HEK293 (cell line): Measurements from ENCODE around the gene SETD1A.

Source experiments
- CTCF ChIA-PET: fragments of 350-600 bp; formaldehyde crosslinking; extraction: SDS; loops from one replicate; lab custom pipeline; 2021; ENCODE audit warnings: antibody characterized with exemption; lab: Yijun Ruan, JAX
- POLR2A ChIA-PET: fragments of 300-600 bp; formaldehyde crosslinking; extraction: SDS; loops from one replicate; lab custom pipeline; 2020; ENCODE audit warnings: antibody characterized with exemption, inconsistent platforms; lab: Yijun Ruan, JAX
- H3K27ac ChIP-seq: fragments of 200-500 bp; sonication (Bioruptor generic); 2 replicates; pipeline ENCODE4 v1.5.1; 2014; ENCODE audit warnings: low read depth, low read length, control low read depth, inconsistent platforms; ENCODE audit errors: extremely low read depth
- H3K36me3 ChIP-seq, 2 experiments: fragments of 200-500 bp in 1 of 2; sonication (Bioruptor generic) in 1 of 2; 1 replicate in 1 of 2; 2 replicates in 1 of 2; pipeline ENCODE4 v1.5.1; 2014 to 2017; ENCODE audit warnings: inconsistent platforms in 2 of 2, low read length in 2 of 2; ENCODE audit not compliant: control insufficient read depth in 2 of 2, insufficient read depth in 1 of 2
- H3K4me1 ChIP-seq: fragments of 200-500 bp; sonication (Bioruptor generic); 2 replicates; pipeline ENCODE4 v1.5.1; 2014; ENCODE audit warnings: mild to moderate bottlenecking, low read length, inconsistent platforms; ENCODE audit not compliant: control insufficient read depth, insufficient read depth
- H3K4me3 ChIP-seq: 2 replicates; pipeline ENCODE4 v1.5.1; 2011; ENCODE audit warnings: low read depth, mild to moderate bottlenecking, control low read depth, low read length, moderate library complexity
- H3K9me3 ChIP-seq: fragments of 200-500 bp; sonication (Bioruptor generic); 2 replicates; pipeline ENCODE4 v1.5.1; 2014; ENCODE audit warnings: low read depth, low read length, inconsistent platforms; ENCODE audit not compliant: control insufficient read depth, insufficient read depth
- BCL11B ChIP-seq: fragments of 450-650 bp; formaldehyde crosslinking; IDR thresholded peaks from 2 replicates; pipeline ENCODE4 v1.5.1; 2016; ENCODE audit warnings: low read depth, missing biosample characterization, missing genetic modification characterization
- KLF1 ChIP-seq: fragments of 450-650 bp; formaldehyde crosslinking; IDR thresholded peaks from 2 replicates; pipeline ENCODE4 v1.5.1; 2016; ENCODE audit warnings: missing biosample characterization, missing genetic modification characterization
- KLF10 ChIP-seq: fragments of 450-650 bp; IDR thresholded peaks from 2 replicates; pipeline ENCODE4 v1.5.1; 2018; ENCODE audit warnings: missing biosample characterization, mild to moderate bottlenecking, missing genetic modification characterization
- PRDM1 ChIP-seq: fragments of 450-650 bp; formaldehyde crosslinking; IDR thresholded peaks from 2 replicates; pipeline ENCODE4; 2016; ENCODE audit warnings: missing biosample characterization, missing genetic modification characterization
- REPIN1 ChIP-seq: fragments of 450-650 bp; formaldehyde crosslinking; IDR thresholded peaks from 2 replicates; pipeline ENCODE4 v1.5.1; 2017; ENCODE audit warnings: missing biosample characterization, missing genetic modification characterization, low read depth
- SP2 ChIP-seq: fragments of 450-650 bp; formaldehyde crosslinking; IDR thresholded peaks from 2 replicates; pipeline ENCODE4 v1.5.1; 2016; ENCODE audit warnings: missing biosample characterization, missing genetic modification characterization
- SP7 ChIP-seq: fragments of 450-650 bp; formaldehyde crosslinking; IDR thresholded peaks from 2 replicates; pipeline ENCODE4 v1.5.1; 2016; ENCODE audit warnings: missing biosample characterization, missing genetic modification characterization
- TRIM28 ChIP-seq: IDR thresholded peaks from 2 replicates; pipeline ENCODE4 v1.6.1; 2011; ENCODE audit warnings: low read length, control low read depth, borderline replicate concordance
- ZFP69B ChIP-seq: fragments of 450-650 bp; formaldehyde crosslinking; IDR thresholded peaks from 2 replicates; pipeline ENCODE4 v1.5.1; 2016; ENCODE audit warnings: missing biosample characterization, missing genetic modification characterization
- ZNF341 ChIP-seq: fragments of 450-650 bp; formaldehyde crosslinking; IDR thresholded peaks from 2 replicates; pipeline ENCODE4; 2016; ENCODE audit warnings: low read depth, missing biosample characterization, missing genetic modification characterization
- ZNF366 ChIP-seq: fragments of 450-650 bp; formaldehyde crosslinking; conservative IDR thresholded peaks from 2 replicates; pipeline ENCODE4 v1.5.1; 2016; ENCODE audit warnings: missing biosample characterization, missing genetic modification characterization
- ZNF391 ChIP-seq: fragments of 450-650 bp; formaldehyde crosslinking; IDR thresholded peaks from 2 replicates; pipeline ENCODE4 v1.5.1; 2016; ENCODE audit warnings: low read depth, missing biosample characterization, missing genetic modification characterization, borderline replicate concordance
- ZNF670 ChIP-seq: fragments of 450-650 bp; formaldehyde crosslinking; IDR thresholded peaks from 2 replicates; pipeline ENCODE4 v1.5.1; 2016; ENCODE audit warnings: missing biosample characterization, missing genetic modification characterization, low read depth
- ZNF843 ChIP-seq: fragments of 450-650 bp; formaldehyde crosslinking; IDR thresholded peaks from 2 replicates; pipeline ENCODE4 v1.5.1; 2016; ENCODE audit warnings: missing biosample characterization, missing genetic modification characterization
- ZSCAN30 ChIP-seq: fragments of 450-650 bp; IDR thresholded peaks from 2 replicates; pipeline ENCODE4 v1.5.1; 2018; ENCODE audit warnings: missing biosample characterization, mild to moderate bottlenecking, missing genetic modification characterization, moderate library complexity
- ZXDB ChIP-seq: fragments of 450-650 bp; formaldehyde crosslinking; IDR thresholded peaks from 2 replicates; pipeline ENCODE4 v1.5.1; 2016; ENCODE audit warnings: missing biosample characterization, missing genetic modification characterization
- TF ChIP-seq, protein P1 (sequence below): fragments of 450-650 bp; formaldehyde crosslinking; IDR thresholded peaks from 2 replicates; pipeline ENCODE4 v1.5.1; 2016; ENCODE audit warnings: missing biosample characterization, missing genetic modification characterization
- TF ChIP-seq, protein P2 (sequence below): fragments of 450-650 bp; formaldehyde crosslinking; IDR thresholded peaks from 2 replicates; pipeline ENCODE4 v1.5.1; 2017; ENCODE audit warnings: missing biosample characterization, missing genetic modification characterization
- TF ChIP-seq, protein P3 (sequence below): fragments of 450-650 bp; formaldehyde crosslinking; IDR thresholded peaks from 2 replicates; pipeline ENCODE4 v1.5.1; 2016; ENCODE audit warnings: missing biosample characterization, missing genetic modification characterization, borderline replicate concordance
- TF ChIP-seq, protein P4 (sequence below): fragments of 450-650 bp; formaldehyde crosslinking; IDR thresholded peaks from 2 replicates; pipeline ENCODE4 v1.5.1; 2016; ENCODE audit warnings: missing biosample characterization, missing genetic modification characterization, borderline replicate concordance
- TF ChIP-seq, protein P5 (sequence below): fragments of 450-650 bp; formaldehyde crosslinking; IDR thresholded peaks from 2 replicates; pipeline ENCODE4 v1.5.1; 2016; ENCODE audit warnings: missing biosample characterization, missing genetic modification characterization

SETD1A gene

DNA sequence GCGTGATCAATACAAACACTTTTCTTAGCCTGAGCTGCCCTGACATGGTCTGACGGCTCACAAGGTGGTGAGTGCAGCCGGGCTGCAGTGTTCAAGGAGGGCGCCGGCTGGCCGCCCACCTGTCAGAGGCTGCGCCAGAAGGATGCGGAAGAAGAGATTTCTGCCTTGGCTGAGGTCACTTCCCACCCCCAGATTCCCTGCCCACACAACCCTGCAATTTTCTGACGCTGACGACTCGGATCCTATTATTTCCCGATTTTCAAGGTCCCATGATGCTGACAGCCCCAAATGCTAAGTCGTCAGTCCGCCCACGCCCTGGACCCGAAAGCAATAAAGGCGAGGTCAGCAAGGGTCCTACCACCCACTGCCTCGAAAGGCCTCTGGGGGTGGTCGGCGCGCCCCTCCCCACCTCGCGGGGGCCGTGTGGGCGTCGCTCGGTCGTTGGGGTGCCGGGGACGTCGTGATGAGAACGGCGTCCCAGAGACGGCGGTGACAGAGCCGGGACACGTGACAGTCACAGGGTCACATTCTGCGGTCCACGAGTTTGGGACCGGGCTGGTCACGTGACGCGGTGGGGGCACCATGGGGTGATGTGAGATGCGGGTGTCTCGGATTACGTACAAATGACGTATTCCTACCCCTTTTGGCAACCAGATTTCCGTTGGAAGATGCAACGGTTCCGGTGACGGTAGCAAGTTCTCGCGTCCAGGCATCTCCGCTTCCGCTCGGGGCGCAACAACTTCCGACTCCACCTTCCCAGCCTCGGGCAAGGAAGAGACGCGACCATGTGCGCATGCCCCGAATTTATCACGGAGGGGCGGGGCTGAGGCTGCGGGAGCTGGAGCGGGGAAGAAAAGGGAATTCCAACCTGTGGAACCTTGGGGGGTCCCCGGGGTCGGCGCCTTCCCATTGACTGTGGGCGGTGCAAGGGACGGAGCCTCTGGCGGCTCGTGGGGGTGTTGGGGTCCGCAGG lies 75.5 kb downstream of the SETD1A start, which contains the start of gene STX4 (continued):
- no peak for TF ChIP-seq PRDM1 (tag by site-specific recombination)
- peak; percentile 71; the same call in 1 of the 2 replicates for TF ChIP-seq KLF10

DNA sequence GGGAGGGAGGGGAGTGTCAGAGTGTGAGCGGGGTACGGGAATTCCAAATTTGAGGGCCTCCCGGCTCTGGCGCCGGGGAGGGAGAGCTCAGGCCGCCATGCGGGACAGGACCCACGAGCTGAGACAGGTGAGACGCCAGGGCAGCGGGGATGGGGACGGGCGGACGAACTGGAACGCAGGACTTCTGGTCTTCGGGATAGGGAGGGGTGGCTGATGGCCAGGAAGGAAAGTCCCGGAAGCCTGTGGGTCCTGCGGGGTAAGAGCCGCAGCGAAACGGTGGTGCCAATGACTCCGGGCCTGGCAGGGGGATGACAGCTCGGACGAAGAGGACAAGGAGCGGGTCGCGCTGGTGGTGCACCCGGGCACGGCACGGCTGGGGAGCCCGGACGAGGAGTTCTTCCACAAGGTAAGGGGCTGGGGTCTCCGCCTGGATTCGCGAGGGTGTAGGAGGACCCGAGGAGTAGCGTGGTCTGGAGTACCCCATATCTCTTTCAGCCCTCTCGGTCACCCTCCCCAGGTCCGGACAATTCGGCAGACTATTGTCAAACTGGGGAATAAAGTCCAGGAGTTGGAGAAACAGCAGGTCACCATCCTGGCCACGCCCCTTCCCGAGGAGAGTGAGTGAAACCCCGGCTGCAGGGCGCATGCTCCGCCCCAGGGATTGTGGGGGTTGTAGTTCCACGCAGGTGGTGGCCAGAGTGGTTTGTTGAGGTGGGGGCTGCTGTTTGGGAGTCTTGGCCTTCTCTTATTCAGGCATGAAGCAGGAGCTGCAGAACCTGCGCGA lies 76.3 kb downstream of the SETD1A start:
- ChIA-PET POLR2A (interaction anchor here (0.8 to 2.6 kb wide), 7 partner anchors 40 to 1229 kb away, joined by 3 to 18 read pairs (median 4); partner anchors contain the start of genes KAT8, MAZ, ZNF646 and ZNF668), CTCF (interaction anchor here (0.5 to 2.3 kb wide), 2 partner anchors 50 to 51 kb away, joined by 3 to 6 read pairs; no protein-coding TSS in a partner anchor)
- Histone ChIP-seq H3K27ac (peak overlapping the region; percentile 58; the same call in 1 of the 2 replicates), H3K36me3 (peaks cover 0 to 28% of the 10 kb centered on the region in 2 experiments; a peak in 1 of 3 replicates), H3K9me3 (no peaks in the 10 kb centered on the region), H3K4me1 (no peaks in the 10 kb centered on the region), H3K4me3 (peak overlapping the region; percentile 86)
- TF ChIP-seq TRIM28 (no peak), ZNF391 (tag by site-specific recombination) (peak; percentile 64; the same call in 1 of the 2 replicates), ZNF366 (0 out of 2 replicates have a peak, but pooled peaks have one; percentile 30), SP2 (tag by site-specific recombination) (no peak), BCL11B (tag by site-specific recombination) (peak; percentile 89), ZNF341 (tag by site-specific recombination) (peak; percentile 94), KLF1 (tag by site-specific recombination) (0 out of 2 replicates have a peak, but pooled peaks have one; percentile 24), ZNF843 (0 out of 2 replicates have a peak, but pooled peaks have one; percentile 13), ZSCAN30 (tag by site-specific recombination) (no peak), SP7 (tag by site-specific recombination) (peak; percentile 58; the same call in 1 of the 2 replicates), ZFP69B (tag by site-specific recombination) (peak; percentile 51; the same call in 1 of the 2 replicates), ZNF670 (tag by site-specific recombination) (no peak), ZXDB (peak; percentile 51; the same call in 1 of the 2 replicates), REPIN1 (tag by site-specific recombination) (peak; percentile 42; the same call in 1 of the 2 replicates), PRDM1 (tag by site-specific recombination) (peak; percentile 70)
- TF ChIP-seq, protein P1, sequence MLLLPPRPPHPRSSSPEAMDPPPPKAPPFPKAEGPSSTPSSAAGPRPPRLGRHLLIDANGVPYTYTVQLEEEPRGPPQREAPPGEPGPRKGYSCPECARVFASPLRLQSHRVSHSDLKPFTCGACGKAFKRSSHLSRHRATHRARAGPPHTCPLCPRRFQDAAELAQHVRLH (tag by site-specific recombination) = peak; percentile 27; the same call in 1 of the 2 replicates
- TF ChIP-seq, protein P2, sequence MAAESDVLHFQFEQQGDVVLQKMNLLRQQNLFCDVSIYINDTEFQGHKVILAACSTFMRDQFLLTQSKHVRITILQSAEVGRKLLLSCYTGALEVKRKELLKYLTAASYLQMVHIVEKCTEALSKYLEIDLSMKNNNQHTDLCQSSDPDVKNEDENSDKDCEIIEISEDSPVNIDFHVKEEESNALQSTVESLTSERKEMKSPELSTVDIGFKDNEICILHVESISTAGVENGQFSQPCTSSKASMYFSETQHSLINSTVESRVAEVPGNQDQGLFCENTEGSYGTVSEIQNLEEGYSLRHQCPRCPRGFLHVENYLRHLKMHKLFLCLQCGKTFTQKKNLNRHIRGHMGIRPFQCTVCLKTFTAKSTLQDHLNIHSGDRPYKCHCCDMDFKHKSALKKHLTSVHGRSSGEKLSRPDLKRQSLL (tag by site-specific recombination) = peak; percentile 64; the same call in 1 of the 2 replicates
- TF ChIP-seq, protein P3, sequence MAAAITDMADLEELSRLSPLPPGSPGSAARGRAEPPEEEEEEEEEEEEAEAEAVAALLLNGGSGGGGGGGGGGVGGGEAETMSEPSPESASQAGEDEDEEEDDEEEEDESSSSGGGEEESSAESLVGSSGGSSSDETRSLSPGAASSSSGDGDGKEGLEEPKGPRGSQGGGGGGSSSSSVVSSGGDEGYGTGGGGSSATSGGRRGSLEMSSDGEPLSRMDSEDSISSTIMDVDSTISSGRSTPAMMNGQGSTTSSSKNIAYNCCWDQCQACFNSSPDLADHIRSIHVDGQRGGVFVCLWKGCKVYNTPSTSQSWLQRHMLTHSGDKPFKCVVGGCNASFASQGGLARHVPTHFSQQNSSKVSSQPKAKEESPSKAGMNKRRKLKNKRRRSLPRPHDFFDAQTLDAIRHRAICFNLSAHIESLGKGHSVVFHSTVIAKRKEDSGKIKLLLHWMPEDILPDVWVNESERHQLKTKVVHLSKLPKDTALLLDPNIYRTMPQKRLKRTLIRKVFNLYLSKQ (tag by site-specific recombination) = no peak
- TF ChIP-seq, protein P4, sequence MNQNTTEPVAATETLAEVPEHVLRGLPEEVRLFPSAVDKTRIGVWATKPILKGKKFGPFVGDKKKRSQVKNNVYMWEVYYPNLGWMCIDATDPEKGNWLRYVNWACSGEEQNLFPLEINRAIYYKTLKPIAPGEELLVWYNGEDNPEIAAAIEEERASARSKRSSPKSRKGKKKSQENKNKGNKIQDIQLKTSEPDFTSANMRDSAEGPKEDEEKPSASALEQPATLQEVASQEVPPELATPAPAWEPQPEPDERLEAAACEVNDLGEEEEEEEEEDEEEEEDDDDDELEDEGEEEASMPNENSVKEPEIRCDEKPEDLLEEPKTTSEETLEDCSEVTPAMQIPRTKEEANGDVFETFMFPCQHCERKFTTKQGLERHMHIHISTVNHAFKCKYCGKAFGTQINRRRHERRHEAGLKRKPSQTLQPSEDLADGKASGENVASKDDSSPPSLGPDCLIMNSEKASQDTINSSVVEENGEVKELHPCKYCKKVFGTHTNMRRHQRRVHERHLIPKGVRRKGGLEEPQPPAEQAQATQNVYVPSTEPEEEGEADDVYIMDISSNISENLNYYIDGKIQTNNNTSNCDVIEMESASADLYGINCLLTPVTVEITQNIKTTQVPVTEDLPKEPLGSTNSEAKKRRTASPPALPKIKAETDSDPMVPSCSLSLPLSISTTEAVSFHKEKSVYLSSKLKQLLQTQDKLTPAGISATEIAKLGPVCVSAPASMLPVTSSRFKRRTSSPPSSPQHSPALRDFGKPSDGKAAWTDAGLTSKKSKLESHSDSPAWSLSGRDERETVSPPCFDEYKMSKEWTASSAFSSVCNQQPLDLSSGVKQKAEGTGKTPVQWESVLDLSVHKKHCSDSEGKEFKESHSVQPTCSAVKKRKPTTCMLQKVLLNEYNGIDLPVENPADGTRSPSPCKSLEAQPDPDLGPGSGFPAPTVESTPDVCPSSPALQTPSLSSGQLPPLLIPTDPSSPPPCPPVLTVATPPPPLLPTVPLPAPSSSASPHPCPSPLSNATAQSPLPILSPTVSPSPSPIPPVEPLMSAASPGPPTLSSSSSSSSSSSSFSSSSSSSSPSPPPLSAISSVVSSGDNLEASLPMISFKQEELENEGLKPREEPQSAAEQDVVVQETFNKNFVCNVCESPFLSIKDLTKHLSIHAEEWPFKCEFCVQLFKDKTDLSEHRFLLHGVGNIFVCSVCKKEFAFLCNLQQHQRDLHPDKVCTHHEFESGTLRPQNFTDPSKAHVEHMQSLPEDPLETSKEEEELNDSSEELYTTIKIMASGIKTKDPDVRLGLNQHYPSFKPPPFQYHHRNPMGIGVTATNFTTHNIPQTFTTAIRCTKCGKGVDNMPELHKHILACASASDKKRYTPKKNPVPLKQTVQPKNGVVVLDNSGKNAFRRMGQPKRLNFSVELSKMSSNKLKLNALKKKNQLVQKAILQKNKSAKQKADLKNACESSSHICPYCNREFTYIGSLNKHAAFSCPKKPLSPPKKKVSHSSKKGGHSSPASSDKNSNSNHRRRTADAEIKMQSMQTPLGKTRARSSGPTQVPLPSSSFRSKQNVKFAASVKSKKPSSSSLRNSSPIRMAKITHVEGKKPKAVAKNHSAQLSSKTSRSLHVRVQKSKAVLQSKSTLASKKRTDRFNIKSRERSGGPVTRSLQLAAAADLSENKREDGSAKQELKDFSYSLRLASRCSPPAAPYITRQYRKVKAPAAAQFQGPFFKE (tag by site-specific recombination) = peak; percentile 72; the same call in 1 of the 2 replicates
- TF ChIP-seq, protein P5, sequence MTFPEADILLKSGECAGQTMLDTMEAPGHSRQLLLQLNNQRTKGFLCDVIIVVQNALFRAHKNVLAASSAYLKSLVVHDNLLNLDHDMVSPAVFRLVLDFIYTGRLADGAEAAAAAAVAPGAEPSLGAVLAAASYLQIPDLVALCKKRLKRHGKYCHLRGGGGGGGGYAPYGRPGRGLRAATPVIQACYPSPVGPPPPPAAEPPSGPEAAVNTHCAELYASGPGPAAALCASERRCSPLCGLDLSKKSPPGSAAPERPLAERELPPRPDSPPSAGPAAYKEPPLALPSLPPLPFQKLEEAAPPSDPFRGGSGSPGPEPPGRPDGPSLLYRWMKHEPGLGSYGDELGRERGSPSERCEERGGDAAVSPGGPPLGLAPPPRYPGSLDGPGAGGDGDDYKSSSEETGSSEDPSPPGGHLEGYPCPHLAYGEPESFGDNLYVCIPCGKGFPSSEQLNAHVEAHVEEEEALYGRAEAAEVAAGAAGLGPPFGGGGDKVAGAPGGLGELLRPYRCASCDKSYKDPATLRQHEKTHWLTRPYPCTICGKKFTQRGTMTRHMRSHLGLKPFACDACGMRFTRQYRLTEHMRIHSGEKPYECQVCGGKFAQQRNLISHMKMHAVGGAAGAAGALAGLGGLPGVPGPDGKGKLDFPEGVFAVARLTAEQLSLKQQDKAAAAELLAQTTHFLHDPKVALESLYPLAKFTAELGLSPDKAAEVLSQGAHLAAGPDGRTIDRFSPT (tag by site-specific recombination) = peak; percentile 50; the same call in 1 of the 2 replicates
